Effector memory CD4-positive, alpha-beta T cell (primary cell): ENCODE measurements around the gene EIF5B.
"Not testable (repeated sequence)": the region's sequence is repeated elsewhere in the genome, so short reads cannot be mapped to it uniquely, and the experiment has no call there.

Source experiments
- DNase-seq, 3 donors: peaks; one replicate each; pipeline ENCODE4 v3.0.0-alpha.2; 2020
- H3K27ac ChIP-seq: 2 replicates; pipeline ENCODE4 v1.7.0; 2013; ENCODE audit warnings: mild to moderate bottlenecking, low read length, moderate library complexity; ENCODE audit not compliant: insufficient read depth, poor library complexity, severe bottlenecking
- H3K27me3 ChIP-seq: replicated peaks from 2 replicates; pipeline ENCODE4 v1.7.0; 2013; ENCODE audit warnings: mild to moderate bottlenecking, low read length; ENCODE audit not compliant: insufficient read depth, control insufficient read depth, poor library complexity, severe bottlenecking
- H3K36me3 ChIP-seq: 2 replicates; pipeline ENCODE4 v1.7.0; 2013; ENCODE audit warnings: mild to moderate bottlenecking, low read length, moderate library complexity; ENCODE audit not compliant: control insufficient read depth, insufficient read depth
- H3K4me1 ChIP-seq: 2 replicates; pipeline ENCODE4 v1.7.0; 2013; ENCODE audit warnings: low read length, mild to moderate bottlenecking; ENCODE audit not compliant: control insufficient read depth, insufficient read depth, poor library complexity, severe bottlenecking
- H3K4me3 ChIP-seq: 2 replicates; pipeline ENCODE4 v1.7.0; 2013; ENCODE audit warnings: low read length, low read depth, mild to moderate bottlenecking; ENCODE audit not compliant: insufficient read depth, poor library complexity, severe bottlenecking
- H3K9me3 ChIP-seq: 2 replicates; pipeline ENCODE4 v1.7.0; 2013; ENCODE audit warnings: mild to moderate bottlenecking, low read length, moderate library complexity; ENCODE audit not compliant: control insufficient read depth
- total RNA-seq, 3 donors: gene quantifications; one replicate each; lab custom pipeline; 2026; lab: John Stamatoyannopoulos, UW

Gene EIF5B, protein sequence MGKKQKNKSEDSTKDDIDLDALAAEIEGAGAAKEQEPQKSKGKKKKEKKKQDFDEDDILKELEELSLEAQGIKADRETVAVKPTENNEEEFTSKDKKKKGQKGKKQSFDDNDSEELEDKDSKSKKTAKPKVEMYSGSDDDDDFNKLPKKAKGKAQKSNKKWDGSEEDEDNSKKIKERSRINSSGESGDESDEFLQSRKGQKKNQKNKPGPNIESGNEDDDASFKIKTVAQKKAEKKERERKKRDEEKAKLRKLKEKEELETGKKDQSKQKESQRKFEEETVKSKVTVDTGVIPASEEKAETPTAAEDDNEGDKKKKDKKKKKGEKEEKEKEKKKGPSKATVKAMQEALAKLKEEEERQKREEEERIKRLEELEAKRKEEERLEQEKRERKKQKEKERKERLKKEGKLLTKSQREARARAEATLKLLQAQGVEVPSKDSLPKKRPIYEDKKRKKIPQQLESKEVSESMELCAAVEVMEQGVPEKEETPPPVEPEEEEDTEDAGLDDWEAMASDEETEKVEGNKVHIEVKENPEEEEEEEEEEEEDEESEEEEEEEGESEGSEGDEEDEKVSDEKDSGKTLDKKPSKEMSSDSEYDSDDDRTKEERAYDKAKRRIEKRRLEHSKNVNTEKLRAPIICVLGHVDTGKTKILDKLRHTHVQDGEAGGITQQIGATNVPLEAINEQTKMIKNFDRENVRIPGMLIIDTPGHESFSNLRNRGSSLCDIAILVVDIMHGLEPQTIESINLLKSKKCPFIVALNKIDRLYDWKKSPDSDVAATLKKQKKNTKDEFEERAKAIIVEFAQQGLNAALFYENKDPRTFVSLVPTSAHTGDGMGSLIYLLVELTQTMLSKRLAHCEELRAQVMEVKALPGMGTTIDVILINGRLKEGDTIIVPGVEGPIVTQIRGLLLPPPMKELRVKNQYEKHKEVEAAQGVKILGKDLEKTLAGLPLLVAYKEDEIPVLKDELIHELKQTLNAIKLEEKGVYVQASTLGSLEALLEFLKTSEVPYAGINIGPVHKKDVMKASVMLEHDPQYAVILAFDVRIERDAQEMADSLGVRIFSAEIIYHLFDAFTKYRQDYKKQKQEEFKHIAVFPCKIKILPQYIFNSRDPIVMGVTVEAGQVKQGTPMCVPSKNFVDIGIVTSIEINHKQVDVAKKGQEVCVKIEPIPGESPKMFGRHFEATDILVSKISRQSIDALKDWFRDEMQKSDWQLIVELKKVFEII
- total RNA-seq, result 45.8 to 52.3 (median 49.2) reads per million in 3 donors

DNA sequence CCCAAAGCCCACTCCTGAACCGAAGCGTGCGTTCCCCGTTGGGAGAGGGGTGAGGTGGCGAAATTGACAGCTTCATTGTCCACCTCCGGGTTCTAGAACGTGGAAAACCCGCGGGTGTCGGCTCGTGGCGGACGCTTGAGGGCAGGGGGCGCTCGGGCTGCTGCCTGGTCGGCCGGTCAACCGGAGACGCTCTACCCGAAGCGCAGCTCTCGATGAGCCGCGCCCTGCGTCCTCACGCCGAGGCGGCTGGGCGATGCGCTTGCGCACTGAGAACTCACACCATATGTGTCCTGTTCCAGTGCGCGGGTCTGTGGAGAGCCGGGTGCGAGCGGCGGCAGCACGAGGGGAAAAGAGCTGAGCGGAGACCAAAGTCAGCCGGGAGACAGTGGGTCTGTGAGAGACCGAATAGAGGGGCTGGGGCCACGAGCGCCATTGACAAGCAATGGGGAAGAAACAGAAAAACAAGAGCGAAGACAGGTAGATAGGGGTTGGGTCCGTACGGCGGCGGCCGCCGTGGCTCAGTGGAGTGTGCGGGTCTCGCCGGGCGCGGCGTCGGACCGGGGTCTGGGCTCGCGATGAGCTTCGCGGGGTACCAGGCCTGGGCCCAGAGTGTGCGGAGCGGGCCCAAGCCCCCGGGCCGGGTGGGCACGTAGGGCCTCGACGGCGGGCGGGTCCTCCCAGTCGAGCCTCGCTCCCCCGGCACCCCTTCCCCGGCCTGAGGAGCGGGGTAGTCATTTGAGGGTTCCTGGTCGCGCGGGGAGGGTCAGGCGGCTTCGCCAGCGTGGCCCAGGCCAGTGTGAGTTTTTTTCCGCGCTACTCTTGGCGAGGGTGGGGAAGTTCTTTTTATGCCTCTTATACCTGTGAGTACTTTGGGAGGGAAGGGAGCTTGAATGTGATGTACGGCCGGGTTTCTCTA, at the start of gene EIF5B:
EIF5B (plus strand) TSS at position 277 of the 916 bp plus-strand sequence; CDS start at position 443, 166 bp downstream.
- H3K36me3 ChIP-seq, result peaks cover 6% of the 10 kb centered on the region
- H3K27me3 ChIP-seq, result no peaks in the 10 kb centered on the region
- peak within 1 kb of the TSS; percentile 93 for H3K4me3 ChIP-seq
- DNase-seq, result peak; percentile 80 to 85 (median 84)
- H3K9me3 ChIP-seq, result no peaks in the 10 kb centered on the region
- peaks cover 16% of the 10 kb centered on the region for H3K4me1 ChIP-seq
- H3K27ac ChIP-seq, result peak within 1 kb of the TSS; percentile 85

DNA sequence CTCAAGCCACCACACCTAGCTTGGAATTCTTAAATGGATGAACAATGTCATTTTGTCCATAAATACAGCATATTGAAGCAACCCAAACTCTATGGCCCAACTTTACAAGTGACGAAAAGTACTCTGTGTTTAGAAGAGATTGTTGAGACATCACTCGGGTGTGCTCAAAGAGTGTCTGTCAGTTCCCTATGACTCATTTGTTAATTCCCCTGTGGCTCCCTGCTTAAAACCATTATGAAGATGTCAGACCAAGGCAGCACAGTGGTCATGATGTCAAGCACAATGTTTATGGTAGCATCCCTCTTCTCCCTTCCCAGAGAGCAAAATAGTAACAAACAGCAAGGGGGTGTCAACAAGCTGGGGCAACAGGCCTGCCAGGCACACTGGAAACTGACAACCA, 39.2 kb upstream of the EIF5B start:
- DNase-seq, result no peak
- Histone ChIP-seq H3K4me3 (no peak overlapping the region), H3K9me3 (no peaks in the 10 kb centered on the region), H3K27ac (no peak overlapping the region), H3K36me3 (peaks cover 3% of the 10 kb centered on the region), H3K27me3 (no peaks in the 10 kb centered on the region), H3K4me1 (no peaks in the 10 kb centered on the region)

DNA sequence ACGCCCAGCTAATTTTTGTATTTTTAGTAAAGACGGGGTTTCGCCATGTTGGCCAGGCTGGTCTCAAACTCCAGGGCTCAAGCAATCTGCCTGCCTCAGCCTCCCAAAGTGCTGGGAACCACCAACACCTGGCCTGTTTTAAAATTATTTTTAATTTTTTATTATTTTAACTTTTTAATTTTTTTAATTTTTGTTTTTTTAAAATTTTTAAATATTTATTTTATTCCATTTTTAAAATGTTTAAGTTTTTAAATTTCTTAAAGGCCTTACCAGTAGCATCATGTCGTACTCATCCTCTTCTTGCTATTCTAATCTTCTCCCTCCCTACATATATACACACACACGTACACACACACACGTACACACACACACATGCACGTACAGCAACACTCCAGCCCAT, 37.6 kb upstream of the EIF5B start:
- no peak for DNase-seq
- Histone ChIP-seq H3K4me1 (no peaks in the 10 kb centered on the region), H3K27ac (no peak overlapping the region), H3K9me3 (no peaks in the 10 kb centered on the region), H3K4me3 (no peak overlapping the region), H3K27me3 (no peaks in the 10 kb centered on the region), H3K36me3 (peaks cover 4% of the 10 kb centered on the region)

DNA sequence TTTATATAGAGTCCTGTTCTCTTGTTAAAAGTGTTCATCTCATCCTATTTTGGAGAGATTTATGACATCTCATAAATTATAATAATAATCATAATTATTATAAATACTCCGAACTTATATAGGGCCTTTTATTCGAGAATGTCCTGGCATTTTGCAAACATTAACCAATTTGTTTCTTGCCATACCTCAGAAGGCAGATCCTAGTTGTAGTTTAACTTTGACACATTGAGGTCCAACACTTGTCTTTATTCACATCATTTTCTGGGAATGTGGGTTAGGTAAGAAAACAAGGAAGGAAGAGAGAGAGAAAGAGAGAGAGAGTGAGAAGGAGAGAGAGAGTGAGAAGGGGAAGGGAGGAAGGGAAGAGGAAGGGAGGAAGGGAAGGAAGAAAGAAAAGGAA, 36.1 kb upstream of the EIF5B start, which contains the start of gene LYG1:
LYG1 (minus strand) TSS at position 101 of the 400 bp plus-strand sequence. CDS start 5,527 bp downstream, outside the sequence.
- H3K36me3 ChIP-seq, H3K4me1 ChIP-seq, H3K4me3 ChIP-seq, H3K9me3 ChIP-seq, DNase-seq, H3K27me3 ChIP-seq, H3K27ac ChIP-seq: not testable (repeated sequence)

DNA sequence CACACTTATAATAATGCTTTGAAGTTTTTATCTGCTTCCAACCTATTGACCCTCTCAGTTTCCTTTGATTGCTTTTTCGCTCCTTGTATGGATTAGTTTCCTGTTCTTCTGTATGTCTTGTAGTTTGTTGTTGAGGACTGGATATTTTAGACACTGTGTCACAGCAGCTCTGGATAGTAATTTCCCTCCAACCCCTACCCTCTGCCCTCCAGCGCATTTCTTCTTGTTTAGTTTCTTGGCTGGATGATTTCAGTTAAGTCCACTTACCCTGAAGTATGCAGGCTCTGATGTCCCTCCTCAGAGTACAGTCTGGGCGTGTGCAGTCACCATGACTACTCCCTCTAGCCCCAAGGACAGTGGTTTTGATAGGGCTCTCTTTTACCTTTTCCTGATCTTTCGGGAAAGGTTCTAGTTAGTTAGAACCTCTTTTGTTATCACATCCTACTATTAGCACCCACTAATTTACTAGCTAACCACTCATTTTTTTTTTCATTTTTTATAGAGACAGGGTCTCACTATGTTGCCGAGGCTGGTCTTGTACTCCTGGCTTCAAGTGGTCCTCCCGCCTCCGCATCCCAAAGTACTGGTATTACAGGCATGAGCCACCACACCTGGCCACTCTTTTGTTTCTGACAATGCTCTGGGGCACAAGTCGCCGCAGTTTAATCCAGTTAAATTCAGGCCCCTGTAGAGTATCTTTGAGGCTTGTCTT, 19.9 kb upstream of the EIF5B start:
- no peaks in the 10 kb centered on the region for H3K4me1 ChIP-seq
- H3K36me3 ChIP-seq, result peaks cover 43% of the 10 kb centered on the region
- no peak overlapping the region for H3K4me3 ChIP-seq
- no peaks in the 10 kb centered on the region for H3K27me3 ChIP-seq
- no peak for DNase-seq
- H3K27ac ChIP-seq, result no peak overlapping the region
- H3K9me3 ChIP-seq, result no peaks in the 10 kb centered on the region

DNA sequence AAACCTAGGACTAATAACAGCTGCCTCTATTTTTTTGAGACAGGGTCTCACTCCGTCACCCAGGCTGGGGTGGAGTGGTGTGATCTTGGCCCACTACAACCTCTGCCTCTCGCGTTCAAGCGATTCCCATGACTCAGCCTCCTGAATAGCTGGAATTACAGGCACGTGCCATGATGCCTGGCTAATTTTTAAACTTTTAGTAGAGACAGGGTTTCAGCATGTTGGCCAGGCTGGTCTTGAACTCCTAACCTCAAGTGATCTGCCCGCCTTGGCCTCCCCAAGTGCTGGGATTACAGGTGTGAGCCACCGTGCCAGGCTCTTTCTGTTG, 19.4 kb upstream of the EIF5B start:
- not testable (repeated sequence) for H3K4me1 ChIP-seq, H3K9me3 ChIP-seq, H3K27me3 ChIP-seq, H3K4me3 ChIP-seq, H3K27ac ChIP-seq, DNase-seq
- peaks cover 48% of the 10 kb centered on the region for H3K36me3 ChIP-seq

DNA sequence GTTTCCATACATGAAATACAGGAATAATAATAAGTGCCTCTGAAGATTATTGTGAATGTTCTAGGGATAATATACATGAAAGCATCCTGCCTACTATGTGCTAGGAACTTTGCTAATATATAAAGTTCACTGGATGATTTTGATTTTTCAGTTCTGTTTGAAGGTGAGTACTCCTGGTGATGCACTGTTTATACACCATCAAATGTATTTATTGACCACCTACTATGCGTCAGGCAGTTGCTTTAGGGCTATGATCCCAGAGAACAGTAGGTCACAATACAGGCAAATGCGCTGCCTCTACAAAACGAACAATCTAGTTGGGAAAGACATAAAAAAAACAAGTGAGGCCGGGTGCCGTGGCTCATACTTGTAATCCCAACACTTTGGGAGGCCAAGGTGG, 11.8 kb upstream of the EIF5B start:
- Histone ChIP-seq H3K9me3 (no peaks in the 10 kb centered on the region), H3K4me3 (no peak overlapping the region), H3K27ac (no peak overlapping the region), H3K36me3 (peaks cover 69% of the 10 kb centered on the region), H3K27me3 (no peaks in the 10 kb centered on the region), H3K4me1 (no peaks in the 10 kb centered on the region)
- no peak for DNase-seq

- peak within 1 kb of the TSS; percentile 93 for H3K4me3 ChIP-seq
These were observed 1.0 kb upstream of the EIF5B start, which contains the start of gene TXNDC9 for GRCh38 chr2:99335911-99336803. Gene TXNDC9, minus strand, starts transcription at chr2:99336333. Its CDS starts 3,123 bp downstream, at chr2:99333210.

More at GRCh38 chr2:99335911-99336803, 1.0 kb upstream of the EIF5B start, which contains the start of gene TXNDC9:
- H3K27ac ChIP-seq, result peak within 1 kb of the TSS; percentile 85
- H3K36me3 ChIP-seq, result peaks cover 17% of the 10 kb centered on the region
- DNase-seq, result peak; percentile 95 to 97 (median 97)
- H3K9me3 ChIP-seq, result no peaks in the 10 kb centered on the region
- no peaks in the 10 kb centered on the region for H3K27me3 ChIP-seq
- peaks cover 16% of the 10 kb centered on the region for H3K4me1 ChIP-seq
